ENCODE data around the gene ALOX5AP.

The ALOX5AP gene

DNA sequence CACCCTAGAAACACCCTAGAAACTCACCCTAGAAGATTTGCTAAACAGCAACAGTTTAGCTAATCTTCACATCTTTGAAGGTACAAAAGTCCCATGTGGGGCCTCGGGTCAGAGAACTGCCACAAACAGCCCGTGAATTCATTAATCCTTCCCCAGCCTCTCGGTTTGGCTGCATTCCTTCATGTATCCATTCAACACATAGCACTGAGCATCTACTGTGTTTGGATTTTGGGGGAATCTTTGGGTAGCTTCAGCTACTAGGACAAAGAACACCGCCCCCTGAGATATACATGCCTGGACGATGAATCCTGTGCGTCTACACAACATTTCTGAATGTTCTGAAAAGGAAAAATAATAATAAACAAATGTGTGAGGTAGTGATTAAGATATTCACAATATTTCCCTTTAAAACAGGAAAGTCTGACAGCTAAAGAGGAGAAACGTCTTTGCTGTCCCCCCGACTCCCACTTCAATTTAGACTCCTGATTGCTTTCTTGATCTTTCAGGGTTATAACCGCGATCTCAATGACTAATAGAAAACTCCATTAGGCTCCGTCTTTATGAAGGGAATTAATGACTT lies 63.5 kb downstream of the ALOX5AP start:
- DNase-seq = no peak

- no peak for DNase-seq
Observed at GRCh38 chr13:30799356-30799824, 64.0 kb downstream of the ALOX5AP start.

DNA sequence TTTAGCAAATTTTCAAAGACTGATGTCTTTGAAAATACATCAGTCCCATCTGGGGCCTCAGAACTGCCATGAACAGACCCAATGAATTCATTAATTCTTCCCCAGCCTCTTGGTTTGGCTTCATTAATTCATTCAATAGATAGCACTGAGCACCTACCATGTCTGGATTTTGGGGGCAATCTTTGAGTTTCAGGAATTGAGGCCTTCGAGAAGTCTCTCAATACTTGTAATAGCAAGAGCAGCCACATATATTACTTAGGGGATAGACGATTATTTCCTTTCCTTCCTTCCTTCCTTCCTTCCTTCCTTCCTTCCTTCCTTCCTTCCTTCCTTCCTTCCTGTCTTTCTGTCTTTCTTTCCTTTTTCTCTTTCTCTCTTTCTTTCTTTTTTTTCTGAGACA lies 64.8 kb downstream of the ALOX5AP start:
- no peak for DNase-seq

DNA sequence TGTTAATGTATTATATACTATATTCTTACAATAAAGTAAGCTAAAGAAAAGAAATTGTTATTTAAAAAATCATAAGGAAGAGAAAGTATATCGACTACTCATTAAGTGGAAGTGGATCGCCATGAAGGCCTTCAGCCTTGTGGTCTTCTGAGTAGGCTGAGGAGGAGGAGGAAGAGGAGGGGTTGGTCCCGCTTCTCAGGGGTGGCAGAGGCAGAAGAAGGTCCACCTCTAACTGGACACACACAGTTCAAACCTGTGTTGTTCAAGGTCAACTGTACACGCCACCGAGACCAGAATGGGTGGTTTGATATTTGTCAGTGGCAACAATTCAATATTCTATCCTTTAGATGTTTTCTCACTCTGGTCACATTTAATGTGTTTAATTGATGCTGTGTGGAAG lies 67.2 kb downstream of the ALOX5AP start:
- DNase-seq = no peak

GRCh38 chr13:30802953-30803478 lies 67.7 kb downstream of the ALOX5AP start:
- DNase-seq = peak; percentile 87 to 92

DNA sequence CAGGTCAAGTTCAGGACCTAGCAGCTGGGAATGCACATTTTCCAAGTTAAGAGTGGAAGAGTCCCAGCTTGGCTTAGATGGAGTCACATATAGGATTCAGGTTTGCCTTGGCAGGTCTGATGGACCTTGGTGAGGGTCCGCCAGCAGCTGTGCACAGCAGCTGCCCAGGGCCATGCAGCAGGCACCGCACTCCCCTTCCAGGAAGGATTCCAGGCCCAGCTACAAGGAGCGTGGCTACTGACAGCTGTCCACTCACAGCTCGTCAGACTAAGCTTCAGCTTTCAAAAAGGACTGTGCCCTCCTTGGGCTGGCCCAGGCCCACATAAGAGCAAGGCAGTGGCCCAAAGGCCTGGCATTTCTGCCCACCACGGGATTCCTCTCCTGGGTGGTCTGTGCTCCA lies 68.4 kb downstream of the ALOX5AP start:
- DNase-seq = no peak

DNA sequence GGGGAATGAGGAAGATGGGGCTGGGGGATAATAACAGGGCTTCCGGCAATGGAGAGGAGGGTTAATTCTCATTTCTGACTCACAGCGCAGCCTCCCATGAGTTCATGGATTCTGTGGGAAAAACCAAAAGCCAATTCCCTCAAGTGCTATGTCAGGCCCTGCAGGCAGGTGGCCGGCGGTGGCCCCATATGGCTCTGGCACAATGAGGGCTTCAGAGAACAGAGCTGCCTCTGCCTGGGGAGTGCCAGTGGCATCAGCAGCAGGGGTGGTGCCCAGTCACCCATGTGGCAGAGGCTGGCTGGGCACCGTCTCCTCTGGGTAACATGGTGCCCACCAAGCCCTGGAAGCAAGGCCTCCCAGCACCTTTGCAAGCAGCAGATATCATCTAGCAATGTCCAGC lies 69.1 kb downstream of the ALOX5AP start:
- DNase-seq = no peak

GRCh38 chr13:30805132-30805537 lies 69.8 kb downstream of the ALOX5AP start:
- no peak for DNase-seq

DNA sequence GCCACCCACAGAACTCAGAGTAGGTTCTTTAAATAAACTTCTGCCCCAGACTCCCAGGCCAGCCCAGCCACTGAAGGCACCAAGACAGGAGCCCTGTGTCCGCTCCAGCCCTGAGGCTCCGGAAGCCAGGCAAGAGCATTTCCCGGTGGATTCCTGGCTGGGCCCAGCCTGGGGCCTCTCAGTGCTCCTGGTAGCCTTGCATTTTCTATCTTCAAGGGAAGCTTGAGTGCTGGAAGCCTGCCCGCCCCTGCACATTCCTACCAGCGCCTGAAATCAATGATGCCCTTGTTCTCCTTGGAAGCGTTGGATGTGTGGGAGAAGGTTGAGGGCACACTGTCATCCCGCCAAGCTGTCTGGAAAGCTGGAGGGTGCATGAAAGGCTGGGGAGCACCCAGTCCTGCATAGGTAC lies 70.3 kb downstream of the ALOX5AP start:
- DNase-seq = no peak

DNA sequence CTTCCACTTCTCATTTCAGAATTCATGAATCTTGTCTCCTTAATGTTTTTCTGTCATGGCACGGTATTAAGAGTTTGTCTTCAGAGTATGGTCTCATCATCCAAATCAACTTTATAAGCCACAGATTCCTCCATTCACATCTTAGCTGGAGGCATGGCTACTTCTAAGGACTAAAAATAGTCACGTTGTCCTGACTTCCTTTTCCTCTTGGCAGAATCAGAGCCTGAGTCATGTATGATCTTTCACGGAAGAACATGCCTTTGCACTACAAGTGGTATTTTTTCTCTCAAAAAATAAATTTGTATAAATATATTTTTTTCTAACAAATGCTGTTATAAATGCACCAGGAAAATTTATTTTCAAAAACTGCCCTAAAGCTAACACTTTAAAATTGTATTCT lies 71.4 kb downstream of the ALOX5AP start:
- DNase-seq = no peak

DNA sequence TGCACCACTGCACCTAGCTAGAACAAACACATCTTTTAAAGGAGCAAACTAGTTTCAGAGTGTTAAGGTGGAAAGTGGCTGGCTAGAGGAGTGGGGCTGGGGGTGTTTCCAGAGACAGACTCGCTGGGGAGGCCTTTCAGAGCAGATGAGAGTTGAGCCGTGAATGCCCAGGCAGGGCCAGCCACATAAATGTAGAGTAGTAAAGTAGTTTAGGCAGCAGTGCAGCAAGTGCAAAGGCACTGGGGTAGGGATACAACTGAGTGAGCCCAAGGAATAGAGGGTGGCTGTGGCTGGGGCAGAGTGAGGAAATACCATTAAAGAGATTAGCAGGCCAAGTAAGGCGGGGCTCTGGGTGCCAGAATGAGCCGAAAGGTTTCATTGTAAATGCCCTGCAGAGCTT lies 72.0 kb downstream of the ALOX5AP start:
- DNase-seq = no peak

DNA sequence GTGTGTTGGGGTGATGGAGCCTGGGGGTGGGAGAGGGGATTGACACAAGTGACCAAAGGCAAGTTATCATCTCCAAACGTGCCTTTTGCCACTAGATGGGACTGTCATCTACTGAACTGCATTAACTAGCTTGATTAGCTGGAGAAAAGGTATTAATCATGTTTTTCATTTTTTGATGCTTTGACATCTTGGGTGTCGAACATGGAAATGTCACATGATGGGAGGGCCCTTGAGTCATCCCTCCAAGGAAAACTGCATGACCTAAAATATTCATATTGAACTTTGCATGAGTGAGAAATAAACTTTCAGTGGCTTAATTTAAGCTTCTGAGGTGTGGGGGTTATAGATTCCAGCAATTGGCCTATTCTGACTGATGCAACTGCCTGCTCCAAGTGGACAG lies 73.3 kb downstream of the ALOX5AP start:
- DNase-seq = no peak

DNA sequence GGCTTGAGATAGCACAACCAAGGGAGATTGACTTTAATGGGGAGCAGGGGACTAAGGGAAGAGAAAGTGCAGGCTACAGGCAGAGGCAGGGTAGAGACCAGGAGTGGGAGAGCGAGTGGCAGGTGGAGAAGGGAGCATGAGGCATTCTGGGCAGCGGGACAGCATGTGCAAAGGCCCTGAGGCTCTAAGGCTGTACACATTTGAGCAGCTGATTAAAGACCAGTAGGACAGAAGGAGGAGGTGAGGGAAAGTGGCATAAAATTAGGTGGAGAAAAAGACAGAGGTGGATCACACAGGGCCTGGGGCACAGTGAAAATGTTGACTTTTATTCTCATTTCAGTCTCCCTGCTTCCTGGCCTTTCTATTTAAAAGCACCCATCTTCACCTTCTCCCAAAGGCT lies 74.4 kb downstream of the ALOX5AP start:
- DNase-seq = no peak

DNA sequence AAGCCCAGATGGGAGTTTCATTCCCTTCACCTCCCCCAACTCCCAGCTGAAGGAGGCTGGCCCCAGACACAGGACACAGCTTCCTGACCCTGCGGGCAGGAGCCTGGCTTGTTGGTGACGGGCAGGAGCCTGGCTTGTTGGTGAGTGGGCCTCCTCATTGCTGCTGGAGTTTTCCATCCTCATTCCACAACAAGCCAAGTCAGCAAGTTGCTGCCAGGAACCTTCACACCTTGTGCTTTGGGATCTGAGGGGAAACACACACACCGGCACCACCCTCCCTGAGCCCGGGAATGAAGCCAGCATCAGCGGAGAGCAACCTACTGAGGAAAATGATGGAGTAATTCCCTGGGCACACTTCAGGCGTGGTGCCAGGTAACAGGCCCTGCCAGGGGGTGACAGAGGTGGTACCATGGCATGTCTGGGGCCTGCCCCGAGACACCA lies 74.9 kb downstream of the ALOX5AP start:
- DNase-seq = no peak

- no peak for DNase-seq
Observed at GRCh38 chr13:30810801-30811200, 75.5 kb downstream of the ALOX5AP start.

Measured in activated T-cell treated with anti-CD3 and anti-CD28 coated beads, Interleukin-2, amount 50 U/mL, for 48 hours (primary cell).